Mucosa of descending colon (tissue), 3 donors: Measurements from ENCODE around the gene SHCBP1L. TPM values are rescaled to one million over a fixed set of nuclear protein-coding genes. Genes with fewer than 3 reads are reported as not detected.
A peak's percentile ranks its signal among the peaks of the same experiment; 100 is the strongest.

Experiments
- ATAC-seq: fragments of 200-7000 bp; cut with Tn5 transposase; one replicate; pipeline ENCODE4 v1.9.1; 2020; ENCODE audit warnings: mild to moderate bottlenecking, moderate library complexity
- DNase-seq, 3 donors: peaks; one replicate each; pipeline ENCODE4 v3.0.0-alpha.2; 2020
- H3K36me3 ChIP-seq: fragments of 200-600 bp; one replicate; pipeline ENCODE4 v1.8.0; 2021; ENCODE audit warnings: low read depth, mild to moderate bottlenecking
- H3K4me1 ChIP-seq: fragments of 200-600 bp; one replicate; pipeline ENCODE4 v1.8.0; 2021; ENCODE audit warnings: low read depth, mild to moderate bottlenecking
- H3K4me3 ChIP-seq: fragments of 200-600 bp; one replicate; pipeline ENCODE4 v1.8.0; 2021; ENCODE audit warnings: mild to moderate bottlenecking
- H3K9me3 ChIP-seq: fragments of 200-600 bp; one replicate; pipeline ENCODE4 v1.8.0; 2021; ENCODE audit warnings: mild to moderate bottlenecking
- CTCF ChIP-seq: fragments of 200-600 bp; IDR thresholded peaks from one replicate; pipeline ENCODE4 v1.8.0; 2022; ENCODE audit warnings: antibody characterized with exemption, mild to moderate bottlenecking
- intact Hi-C, 2 donors: fragments of 100-400 bp; cut with DNase I in 1 of 2; cut with micrococcal nuclease in 1 of 2; formaldehyde crosslinking; loops; one replicate each; pipeline versions ENCODE4 v1.11.0 to v1.11.1; 2022; cut with DNase I, micrococcal nuclease
- total RNA-seq, 3 donors: library from RNA; stranded (reverse); fragmentation: NEBNext Ultra II Directional in 2 of 3; extraction: Animal tissue kit (Norgen Biotek cat#: 25700) in 2 of 3; gene quantifications; one replicate each; pipeline versions ENCODE4 v1.2.1 to v1.2.4, GENCODE V29; 2021 to 2023
- donor health status: DM: no; HTN: no; CAD: no; lungs with moderate emphysema.
- donor health status: DM: no; HTN: no; CAD: no.
- donor health status: DM: no; HTN: yes; CAD: no.

The SHCBP1L gene
- total RNA-seq, 3 donors from 2014 or later = not detected

DNA sequence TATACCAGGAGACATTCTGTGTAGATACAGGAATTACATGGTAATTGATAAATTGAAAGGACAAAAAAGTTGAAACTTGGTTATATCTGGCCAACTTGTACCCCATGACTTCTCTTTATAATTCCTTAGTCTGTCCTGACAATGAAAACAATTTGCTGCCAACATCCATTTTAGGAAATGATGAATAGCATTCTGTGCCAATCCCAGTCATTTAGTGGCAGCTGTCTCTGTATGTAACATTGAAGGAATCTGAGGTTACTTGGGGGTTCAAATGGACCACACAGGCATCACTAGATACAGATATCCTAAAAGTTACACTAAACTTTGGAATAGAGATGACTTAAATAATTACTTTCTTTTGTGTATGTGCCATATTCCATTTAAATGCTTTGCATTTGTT, 75.6 kb downstream of the SHCBP1L start:
- TF ChIP-seq CTCF = no peak
- Histone ChIP-seq H3K4me3 (no peak overlapping the region), H3K9me3 (no peaks in the 10 kb centered on the region), H3K36me3 (peaks cover 23% of the 10 kb centered on the region), H3K4me1 (no peaks in the 10 kb centered on the region)
- ATAC-seq = no peak
- no peak for DNase-seq
- intact Hi-C loops = no loop called here

- no peaks in the 10 kb centered on the region for H3K9me3 ChIP-seq
- ATAC-seq (no peak), DNase-seq (no peak)
- H3K4me3 ChIP-seq = no peak overlapping the region
- H3K36me3 ChIP-seq = peaks cover 24% of the 10 kb centered on the region
- H3K4me1 ChIP-seq = no peaks in the 10 kb centered on the region
- no peak for TF ChIP-seq CTCF
- intact Hi-C loops = no loop called here
These were observed 77.1 kb downstream of the SHCBP1L start for GRCh38 chr1:182875889-182876288.

GRCh38 chr1:182872881-182873280, 80.1 kb downstream of the SHCBP1L start:
- no peak for TF ChIP-seq CTCF
- no peak for ATAC-seq
- no peaks in the 10 kb centered on the region for H3K9me3 ChIP-seq

GRCh38 chr1:182869241-182869666, 83.7 kb downstream of the SHCBP1L start:
- ATAC-seq = peak; percentile 19
- Histone ChIP-seq H3K4me1 (no peaks in the 10 kb centered on the region), H3K9me3 (no peaks in the 10 kb centered on the region), H3K36me3 (peaks cover 4% of the 10 kb centered on the region), H3K4me3 (no peak overlapping the region)
- intact Hi-C loops = no loop called here
- DNase-seq = no peak
- no peak for TF ChIP-seq CTCF

More at GRCh38 chr1:182872881-182873280, 80.1 kb downstream of the SHCBP1L start:
- Histone ChIP-seq H3K4me1 (no peaks in the 10 kb centered on the region), H3K4me3 (no peak overlapping the region), H3K36me3 (peaks cover 21% of the 10 kb centered on the region)
- no peak for DNase-seq
- intact Hi-C loops = no loop called here

DNA sequence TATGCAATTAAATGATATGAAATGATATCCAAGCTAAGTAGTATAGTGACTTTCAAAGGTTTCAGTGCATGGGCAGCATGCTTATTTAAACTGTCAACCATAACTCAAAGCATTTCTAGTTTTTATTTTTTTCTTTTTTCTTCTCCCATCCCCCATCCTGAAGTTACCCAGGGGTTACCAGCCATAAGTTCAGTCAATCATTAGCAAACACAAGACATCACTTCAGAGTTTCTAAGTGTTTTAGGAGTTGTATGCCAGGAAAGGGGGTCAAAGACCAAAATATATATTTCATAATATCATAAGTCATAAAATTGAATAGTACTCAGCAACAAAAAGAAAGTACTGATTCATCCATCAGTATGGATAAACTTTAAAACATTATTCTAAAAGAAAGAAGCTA, 85.1 kb downstream of the SHCBP1L start:
- TF ChIP-seq CTCF = no peak
- ATAC-seq (no peak), DNase-seq (no peak)
- intact Hi-C loops = no loop called here
- Histone ChIP-seq H3K9me3 (no peaks in the 10 kb centered on the region), H3K4me1 (no peaks in the 10 kb centered on the region), H3K36me3 (peaks cover 4% of the 10 kb centered on the region), H3K4me3 (no peak overlapping the region)

DNA sequence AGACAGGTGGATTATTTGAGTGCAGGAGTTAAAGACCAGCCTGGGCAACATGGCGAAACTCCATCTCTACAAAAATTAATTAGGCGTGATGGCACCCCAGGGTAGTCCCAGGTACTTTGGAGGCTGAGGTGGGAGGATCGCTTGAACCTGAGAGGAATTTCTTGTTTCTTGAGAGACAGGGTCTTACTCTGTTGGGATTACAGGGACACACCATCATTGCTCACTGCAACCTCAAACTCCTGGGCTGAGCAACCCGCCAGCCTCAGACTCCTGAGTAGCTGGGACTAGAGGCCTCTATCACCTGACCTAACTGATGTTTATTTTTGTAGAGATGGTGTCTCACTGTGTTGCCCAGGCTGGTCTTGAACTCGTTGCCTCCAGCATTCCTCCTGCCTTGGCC, 89.0 kb downstream of the SHCBP1L start:
- Histone ChIP-seq H3K36me3 (peaks cover 17% of the 10 kb centered on the region), H3K9me3 (no peaks in the 10 kb centered on the region), H3K4me1 (no peaks in the 10 kb centered on the region), H3K4me3 (no peak overlapping the region)
- DNase-seq (no peak), ATAC-seq (no peak)
- no peak for TF ChIP-seq CTCF
- intact Hi-C loops = no loop called here
